Upper lobe of left lung (tissue), 4 donors: Measurements from ENCODE around the gene PLD2.

Experiments
- CTCF ChIP-seq, 6 experiments: fragments of 450-650 bp in 4 of 6; fragments of 200-600 bp in 2 of 6; sonication (generic) in 2 of 6; IDR thresholded peaks; one replicate each; pipeline ENCODE4 v1.5.1; 2016 to 2019; ENCODE audit warnings: antibody characterized with exemption in 6 of 6
- EP300 ChIP-seq, 4 donors: sonication (generic); formaldehyde crosslinking; IDR thresholded peaks; one replicate each; pipeline ENCODE4 v1.5.1; 2017; ENCODE audit warnings: antibody characterized with exemption in 4 of 4, control low read depth in 2 of 4
- POLR2A ChIP-seq, 4 donors: fragments of 450-650 bp; IDR thresholded peaks; one replicate each; pipeline ENCODE4 v1.5.1; 2016 to 2017; ENCODE audit warnings: antibody characterized with exemption in 4 of 4, mild to moderate bottlenecking in 2 of 4

GRCh38 chr17:4766201-4766600, 40.8 kb upstream of the PLD2 start:
- TF ChIP-seq CTCF (IDR thresholded peaks at IDR 0.05) (no peak), POLR2A (IDR thresholded peaks at IDR 0.05) (no peak), EP300 (IDR thresholded peaks at IDR 0.05) (peak in 2 of 4 donors; percentile 28 to 45)
